ENCODE measurements around the gene GLYATL1B.
"Not testable (repeated sequence)": the region's sequence is repeated elsewhere in the genome, so short reads cannot be mapped to it uniquely, and the experiment has no call there.

GLYATL1B gene

DNA sequence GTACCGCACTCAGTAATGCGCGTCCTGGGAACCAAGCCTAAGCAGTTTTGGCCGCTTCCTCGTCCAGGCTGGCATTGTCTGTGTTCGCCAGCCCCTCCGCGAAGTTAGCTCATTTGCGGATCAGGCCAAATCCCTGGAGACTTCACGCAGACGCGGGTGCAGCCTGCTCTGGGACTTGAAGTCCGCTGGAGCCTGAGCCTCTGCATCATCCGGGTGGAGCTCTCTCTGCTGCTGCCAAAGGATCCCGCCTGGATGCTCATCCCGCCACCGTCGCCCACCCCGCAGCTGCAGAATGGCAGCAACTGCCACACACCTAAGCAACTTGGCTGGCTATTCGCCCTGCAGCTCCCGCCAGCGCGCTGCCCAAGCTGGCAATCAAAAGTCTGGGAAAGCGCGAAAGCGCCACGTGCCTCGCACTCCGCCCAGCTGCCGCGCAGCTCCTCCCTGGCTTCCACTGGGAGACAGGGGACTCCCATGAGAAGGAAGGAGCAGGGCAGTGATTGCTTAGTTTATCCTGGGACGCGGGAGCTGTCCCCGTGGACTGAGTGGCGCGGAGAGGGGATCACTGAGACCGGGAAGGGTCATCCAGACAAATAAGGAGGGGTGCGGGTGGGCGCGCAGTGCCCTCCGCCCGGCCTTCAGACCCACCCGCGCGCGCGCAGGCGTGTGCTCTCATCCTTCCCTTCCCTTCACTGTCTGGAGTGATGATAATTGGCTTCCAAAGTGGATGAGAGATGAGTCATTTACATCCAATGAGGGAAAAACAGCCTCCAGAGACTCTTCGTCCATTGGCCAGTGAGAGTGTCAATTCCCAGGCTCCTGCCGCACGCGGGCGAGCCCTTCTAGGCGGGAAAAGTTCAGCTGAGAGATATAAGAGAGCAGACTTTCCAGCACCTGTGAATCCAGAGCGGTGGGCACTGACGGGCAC, 23.2 kb upstream of the GLYATL1B start:
- no peak for DNase-seq (ENCODE audit: low read depth)
- H3K4me3 ChIP-seq (ENCODE audit: control insufficient read depth, low read depth, low read length): no peak overlapping the region
- TF ChIP-seq, protein P1, sequence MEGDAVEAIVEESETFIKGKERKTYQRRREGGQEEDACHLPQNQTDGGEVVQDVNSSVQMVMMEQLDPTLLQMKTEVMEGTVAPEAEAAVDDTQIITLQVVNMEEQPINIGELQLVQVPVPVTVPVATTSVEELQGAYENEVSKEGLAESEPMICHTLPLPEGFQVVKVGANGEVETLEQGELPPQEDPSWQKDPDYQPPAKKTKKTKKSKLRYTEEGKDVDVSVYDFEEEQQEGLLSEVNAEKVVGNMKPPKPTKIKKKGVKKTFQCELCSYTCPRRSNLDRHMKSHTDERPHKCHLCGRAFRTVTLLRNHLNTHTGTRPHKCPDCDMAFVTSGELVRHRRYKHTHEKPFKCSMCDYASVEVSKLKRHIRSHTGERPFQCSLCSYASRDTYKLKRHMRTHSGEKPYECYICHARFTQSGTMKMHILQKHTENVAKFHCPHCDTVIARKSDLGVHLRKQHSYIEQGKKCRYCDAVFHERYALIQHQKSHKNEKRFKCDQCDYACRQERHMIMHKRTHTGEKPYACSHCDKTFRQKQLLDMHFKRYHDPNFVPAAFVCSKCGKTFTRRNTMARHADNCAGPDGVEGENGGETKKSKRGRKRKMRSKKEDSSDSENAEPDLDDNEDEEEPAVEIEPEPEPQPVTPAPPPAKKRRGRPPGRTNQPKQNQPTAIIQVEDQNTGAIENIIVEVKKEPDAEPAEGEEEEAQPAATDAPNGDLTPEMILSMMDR (IDR thresholded peaks at IDR 0.05; ENCODE audit: control insufficient read depth, insufficient read depth, low read depth, low read length, missing control alignments): no peak

DNA sequence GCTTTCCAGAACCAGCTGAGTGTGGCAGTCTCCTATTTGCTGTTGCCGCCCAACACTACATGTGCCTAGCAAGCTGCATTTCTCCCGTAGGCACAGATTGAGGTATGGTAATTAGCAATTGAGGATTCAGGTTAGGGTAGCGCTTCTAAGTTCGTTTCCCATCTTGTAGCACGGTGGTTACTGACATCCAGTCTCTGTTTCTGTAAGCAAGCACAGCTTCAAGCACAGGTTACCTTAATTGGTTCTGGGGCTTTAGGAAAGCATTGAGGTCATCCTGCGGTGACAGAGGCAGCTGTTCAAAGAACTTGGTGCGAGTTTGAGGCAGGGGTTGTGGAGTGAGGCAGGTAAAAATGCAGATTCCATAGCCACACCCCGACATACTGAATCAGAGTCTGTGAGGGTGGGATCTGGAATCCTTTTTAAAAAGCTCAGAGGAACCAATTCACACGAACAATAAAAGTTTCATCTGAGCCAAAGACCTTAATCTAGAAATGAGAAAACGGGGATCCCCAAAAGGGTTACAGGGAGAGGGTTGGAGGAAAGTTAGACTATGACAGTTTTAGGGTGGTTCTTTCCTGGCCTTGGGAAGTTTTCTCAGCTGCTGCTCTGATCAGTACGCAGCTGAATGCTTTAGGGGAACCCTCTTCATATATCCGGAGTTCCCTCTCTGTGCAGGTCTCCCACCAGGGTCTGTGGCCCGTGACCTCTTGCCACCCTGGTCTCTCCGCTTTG, 21.9 kb upstream of the GLYATL1B start:
- not testable (repeated sequence) for H3K4me3 ChIP-seq (ENCODE audit: control insufficient read depth, low read depth, low read length)

DNA sequence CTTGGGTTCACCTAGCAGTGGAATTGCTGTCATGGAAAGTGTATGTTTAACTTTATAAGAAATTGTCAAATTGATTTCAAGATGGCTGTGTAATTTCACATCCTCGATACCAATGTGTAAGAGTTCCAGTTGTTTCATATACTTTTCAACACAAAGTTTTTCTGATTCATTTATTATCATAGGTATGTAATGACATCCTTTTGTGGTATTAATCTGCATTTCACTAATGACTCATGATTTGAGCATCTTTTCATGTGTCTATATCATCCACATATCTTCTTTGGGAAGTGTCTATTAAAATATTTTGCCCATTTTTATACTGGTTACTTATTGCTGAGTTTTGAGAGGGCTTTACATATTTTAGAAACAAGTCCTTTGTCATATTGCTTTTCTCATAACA, 17.0 kb upstream of the GLYATL1B start:
- no peak overlapping the region for H3K4me3 ChIP-seq (ENCODE audit: control insufficient read depth, low read depth, low read length)
- TF ChIP-seq, protein P1 (IDR thresholded peaks at IDR 0.05; ENCODE audit: control insufficient read depth, insufficient read depth, low read depth, low read length, missing control alignments): no peak
- no peak for DNase-seq (ENCODE audit: low read depth)

More for the DNA sequence above, 21.9 kb upstream of the GLYATL1B start:
- not testable (repeated sequence) for DNase-seq (ENCODE audit: low read depth)

DNA sequence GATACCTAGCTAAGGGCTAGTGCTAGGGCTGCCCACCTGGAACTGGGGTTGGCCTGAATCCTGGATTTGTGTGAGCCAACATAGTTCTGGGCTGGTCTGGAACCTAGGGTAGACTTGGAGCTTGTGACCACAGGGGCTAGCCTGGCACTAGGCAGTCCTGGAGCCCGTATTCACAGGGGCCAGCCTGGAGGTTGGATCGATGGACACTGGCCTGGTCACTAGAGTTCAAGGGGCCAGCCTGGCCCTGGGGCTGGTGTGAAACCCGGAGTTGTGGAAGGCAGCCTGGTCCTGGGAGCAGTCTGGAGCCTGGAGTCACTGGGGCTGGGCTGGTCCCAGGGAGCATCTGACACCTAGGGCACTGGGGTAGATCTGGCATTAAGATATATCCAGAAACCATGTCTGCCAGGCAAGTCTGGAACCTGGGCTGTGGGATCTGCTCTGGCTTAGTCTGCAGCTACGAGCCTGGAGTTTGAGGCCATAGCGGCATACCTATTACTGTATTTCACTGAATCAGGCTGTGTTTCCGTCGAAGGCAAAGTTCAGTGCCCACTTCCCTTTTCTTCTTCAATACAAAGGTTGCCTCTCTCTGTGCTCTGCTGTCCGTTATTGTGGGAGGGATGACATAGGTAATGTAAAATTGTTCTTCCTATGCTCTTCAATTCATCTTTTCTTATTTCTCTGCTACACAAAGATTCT, 9.1 kb upstream of the GLYATL1B start:
- TF ChIP-seq, protein P1 (IDR thresholded peaks at IDR 0.05; ENCODE audit: control insufficient read depth, insufficient read depth, low read depth, low read length, missing control alignments): no peak
- H3K4me3 ChIP-seq (ENCODE audit: control insufficient read depth, low read depth, low read length): no peak overlapping the region
- DNase-seq (ENCODE audit: low read depth): no peak

DNA sequence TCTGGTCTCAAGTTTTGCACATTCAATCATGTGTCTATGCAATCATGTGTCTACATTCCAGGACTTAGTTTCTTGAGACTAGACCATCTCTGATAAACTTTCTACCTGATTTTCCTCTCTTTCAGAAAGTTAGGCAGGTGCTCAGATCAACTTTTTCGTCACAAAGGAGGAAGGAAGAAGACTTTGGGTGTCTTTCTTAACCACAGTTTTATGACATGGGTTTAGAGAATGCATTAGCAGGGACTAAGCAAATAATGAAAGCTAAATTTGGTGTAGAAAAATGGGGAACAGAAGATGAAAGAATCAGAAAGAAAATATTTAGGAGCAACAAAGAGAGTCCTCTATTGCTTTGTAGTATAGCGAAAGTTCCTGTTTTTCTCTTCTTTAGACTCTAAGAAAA, 7.7 kb upstream of the GLYATL1B start:
- DNase-seq (ENCODE audit: low read depth): no peak
- no peak overlapping the region for H3K4me3 ChIP-seq (ENCODE audit: control insufficient read depth, low read depth, low read length)
- TF ChIP-seq, protein P1 (IDR thresholded peaks at IDR 0.05; ENCODE audit: control insufficient read depth, insufficient read depth, low read depth, low read length, missing control alignments): no peak

DNA sequence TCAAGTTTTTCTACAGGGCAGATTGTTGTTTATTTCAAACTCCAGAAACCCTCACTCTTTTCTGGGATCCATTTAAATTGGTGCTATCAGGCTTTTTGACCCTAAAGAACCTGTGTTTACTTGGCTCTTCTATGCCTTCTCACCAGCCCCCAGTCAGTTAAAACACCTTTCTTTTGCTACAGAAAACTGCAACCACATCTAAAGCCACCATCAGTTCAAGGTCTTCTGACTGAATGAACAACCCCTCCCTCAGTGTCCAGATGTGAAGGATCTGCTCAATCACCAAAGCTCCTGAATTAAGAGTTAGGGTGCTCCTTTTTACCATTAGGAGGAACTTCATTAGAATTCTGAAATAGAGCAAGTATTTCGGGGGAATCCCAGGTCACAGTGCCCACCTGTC, 7.0 kb upstream of the GLYATL1B start:
- TF ChIP-seq, protein P1 (IDR thresholded peaks at IDR 0.05; ENCODE audit: control insufficient read depth, insufficient read depth, low read depth, low read length, missing control alignments): no peak
- DNase-seq (ENCODE audit: low read depth): no peak
- no peak overlapping the region for H3K4me3 ChIP-seq (ENCODE audit: control insufficient read depth, low read depth, low read length)

DNA sequence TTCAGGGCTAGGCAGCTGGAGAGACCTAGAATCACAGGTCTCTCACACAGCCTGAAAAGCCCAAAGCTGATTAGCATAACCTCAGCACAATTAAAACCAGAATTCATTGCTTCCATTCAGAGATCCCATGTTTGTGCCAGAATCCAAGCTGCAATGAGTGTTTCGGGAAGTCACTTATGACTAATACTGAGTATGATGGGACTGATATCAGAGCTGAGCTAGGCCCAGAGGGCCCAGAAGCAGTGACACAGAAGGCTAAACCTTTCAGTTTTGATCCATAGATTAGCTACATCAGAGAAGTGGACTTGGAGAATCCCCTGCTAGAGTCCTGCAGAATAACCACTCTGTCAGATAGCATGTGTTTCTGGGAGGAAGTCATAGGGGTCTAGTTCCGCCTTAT, 5.7 kb upstream of the GLYATL1B start:
- DNase-seq (ENCODE audit: low read depth); H3K4me3 ChIP-seq (ENCODE audit: control insufficient read depth, low read depth, low read length): not testable (repeated sequence)

DNA sequence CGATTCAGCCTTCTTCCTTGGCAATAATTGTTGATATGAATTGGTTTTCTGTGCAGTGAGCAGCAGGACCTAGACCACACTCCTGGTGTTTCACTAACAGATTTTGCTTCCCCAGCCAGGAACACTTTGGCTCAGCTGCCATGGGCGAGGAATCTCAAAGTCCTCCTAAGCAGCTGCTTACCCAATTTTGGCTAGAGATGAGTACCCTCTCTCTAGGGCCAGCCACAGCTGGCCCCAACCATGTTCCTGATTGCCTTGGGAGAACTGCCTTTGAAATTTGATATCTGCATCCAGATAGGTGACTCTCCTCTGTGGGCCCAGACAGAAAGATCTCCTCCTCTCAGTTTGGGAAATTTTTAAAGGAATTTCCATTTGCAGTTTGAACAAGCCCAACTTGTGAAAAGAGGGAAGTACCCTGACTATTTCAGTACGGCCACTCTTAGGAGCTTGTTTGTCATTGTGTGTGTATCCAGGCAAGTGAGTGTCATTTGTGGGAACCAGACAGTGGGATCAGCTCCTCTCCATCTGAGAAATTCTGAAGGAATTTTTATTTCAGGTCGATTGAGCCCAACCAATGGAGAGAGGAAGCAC, 4.6 kb upstream of the GLYATL1B start:
- not testable (repeated sequence) for DNase-seq (ENCODE audit: low read depth); H3K4me3 ChIP-seq (ENCODE audit: control insufficient read depth, low read depth, low read length)

Data from AG09309 (cell line).